ENCODE data around the gene BICD1.

DNA sequence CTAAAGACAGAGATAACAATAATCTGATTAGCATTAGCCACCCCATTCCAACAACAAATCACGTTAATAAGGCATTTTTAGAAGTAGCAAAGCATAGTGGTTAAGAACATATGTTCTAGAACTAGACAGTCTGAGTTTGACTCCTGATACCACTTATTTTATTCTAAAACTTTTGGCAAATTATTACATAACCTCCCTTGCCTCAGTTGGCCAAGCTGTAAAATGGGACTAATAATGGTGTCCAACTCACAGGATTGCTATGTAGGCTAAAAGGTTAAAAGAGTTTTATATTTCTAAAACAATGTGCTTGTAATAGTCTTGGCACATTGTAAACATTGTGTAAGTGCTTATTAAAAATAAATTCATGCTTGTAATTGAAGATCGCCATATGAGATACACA is 168.0 kb downstream of the BICD1 start:
- TF ChIP-seq, protein P1, sequence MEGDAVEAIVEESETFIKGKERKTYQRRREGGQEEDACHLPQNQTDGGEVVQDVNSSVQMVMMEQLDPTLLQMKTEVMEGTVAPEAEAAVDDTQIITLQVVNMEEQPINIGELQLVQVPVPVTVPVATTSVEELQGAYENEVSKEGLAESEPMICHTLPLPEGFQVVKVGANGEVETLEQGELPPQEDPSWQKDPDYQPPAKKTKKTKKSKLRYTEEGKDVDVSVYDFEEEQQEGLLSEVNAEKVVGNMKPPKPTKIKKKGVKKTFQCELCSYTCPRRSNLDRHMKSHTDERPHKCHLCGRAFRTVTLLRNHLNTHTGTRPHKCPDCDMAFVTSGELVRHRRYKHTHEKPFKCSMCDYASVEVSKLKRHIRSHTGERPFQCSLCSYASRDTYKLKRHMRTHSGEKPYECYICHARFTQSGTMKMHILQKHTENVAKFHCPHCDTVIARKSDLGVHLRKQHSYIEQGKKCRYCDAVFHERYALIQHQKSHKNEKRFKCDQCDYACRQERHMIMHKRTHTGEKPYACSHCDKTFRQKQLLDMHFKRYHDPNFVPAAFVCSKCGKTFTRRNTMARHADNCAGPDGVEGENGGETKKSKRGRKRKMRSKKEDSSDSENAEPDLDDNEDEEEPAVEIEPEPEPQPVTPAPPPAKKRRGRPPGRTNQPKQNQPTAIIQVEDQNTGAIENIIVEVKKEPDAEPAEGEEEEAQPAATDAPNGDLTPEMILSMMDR (IDR thresholded peaks at IDR 0.05; ENCODE audit: borderline replicate concordance, extremely low read depth, low read length, poor library complexity, severe bottlenecking): no peak
- no peak for TF ChIP-seq EZH2 (IDR thresholded peaks at IDR 0.05; ENCODE audit: borderline replicate concordance, low read depth, low read length, severe bottlenecking)

All from DND-41 (cell line).